PC-3 (cell line): ENCODE measurements around the gene NUAK2. TPM values are rescaled to one million over a fixed set of nuclear protein-coding genes. Genes with fewer than 3 reads are reported as not detected.

Experiments
- ATAC-seq: fragments of 200-7000 bp; cut with Tn5 transposase; 2 replicates; pipeline ENCODE4 v1.9.1; 2020; ENCODE audit warnings: mild to moderate bottlenecking, moderate library complexity
- BruUV-seq: library from RNA; stranded (reverse); fragments of 400-500 nt; replicated peaks from 2 replicates; lab custom pipeline; 2021; lab: Mats Ljungman, UMichigan
- CTCF ChIA-PET: fragments of 300-600 bp; sonication (Branson Sonifier 250); formaldehyde crosslinking; loops from one replicate; lab custom pipeline; 2022; ENCODE audit warnings: antibody characterized with exemption; lab: Charles Lee
- POLR2A ChIA-PET: fragments of 300-600 bp; sonication (Branson Sonifier 250); formaldehyde crosslinking; loops from one replicate; lab custom pipeline; 2022; ENCODE audit warnings: antibody characterized with exemption; ENCODE audit not compliant: unreplicated experiment; lab: Charles Lee
- DNase-seq: peaks from one replicate; pipeline ENCODE4 v3.0.0-alpha.2; 2015
- H2AFZ ChIP-seq: fragments of 300-600 bp; sonication (generic); 2 replicates; pipeline ENCODE4 v1.6.0; 2016; ENCODE audit warnings: antibody characterized with exemption, low read length
- H3F3A ChIP-seq: fragments of 300-600 bp; sonication (generic); one replicate; pipeline ENCODE4 v1.6.0; 2017; ENCODE audit warnings: antibody characterized with exemption, low read length, control low read depth, mild to moderate bottlenecking; ENCODE audit not compliant: unreplicated experiment
- H3K27ac ChIP-seq: fragments of 300-600 bp; sonication (generic); 2 replicates; pipeline ENCODE4 v1.5.1; 2016; ENCODE audit warnings: mild to moderate bottlenecking, low read length
- H3K27me3 ChIP-seq: fragments of 300-600 bp; sonication (generic); 2 replicates; pipeline ENCODE4 v1.6.1; 2016; ENCODE audit warnings: low read length, mixed read lengths
- H3K36me3 ChIP-seq: fragments of 300-600 bp; sonication (generic); 2 replicates; pipeline ENCODE4 v1.6.1; 2016; ENCODE audit warnings: low read depth, mixed run types, low read length, mixed read lengths
- H3K4me1 ChIP-seq: fragments of 300-600 bp; sonication (generic); 2 replicates; pipeline ENCODE4 v1.5.1; 2016; ENCODE audit warnings: low read length; ENCODE audit not compliant: insufficient read depth
- H3K4me2 ChIP-seq: fragments of 300-600 bp; sonication (generic); 2 replicates; pipeline ENCODE4 v1.6.0; 2016; ENCODE audit warnings: low read length
- H3K4me3 ChIP-seq: fragments of 300-600 bp; sonication (generic); 2 replicates; pipeline ENCODE4 v1.5.1; 2016; ENCODE audit warnings: mild to moderate bottlenecking, low read length, mixed read lengths
- H3K79me2 ChIP-seq: fragments of 300-600 bp; sonication (generic); 2 replicates; pipeline ENCODE4 v1.6.1; 2017; ENCODE audit warnings: low read length, mixed read lengths
- H3K9ac ChIP-seq: fragments of 300-600 bp; sonication (generic); 2 replicates; pipeline ENCODE4 v1.6.0; 2016; ENCODE audit warnings: mild to moderate bottlenecking, low read length
- H3K9me2 ChIP-seq: fragments of 300-600 bp; sonication (generic); replicated peaks from 2 replicates; pipeline ENCODE4 v1.6.1; 2016; ENCODE audit warnings: mixed run types, low read length, mixed read lengths
- H3K9me3 ChIP-seq: fragments of 300-600 bp; sonication (generic); 2 replicates; pipeline ENCODE4 v1.6.1; 2016; ENCODE audit warnings: low read length, mixed read lengths
- H4K20me1 ChIP-seq: fragments of 300-600 bp; sonication (generic); 2 replicates; pipeline ENCODE4 v1.6.1; 2016; ENCODE audit warnings: low read length, mixed read lengths
- EZH2 ChIP-seq: fragments of 300-600 bp; sonication (generic); IDR thresholded peaks from one replicate; pipeline ENCODE4 v1.6.1; 2017; ENCODE audit warnings: antibody characterized with exemption, mild to moderate bottlenecking, low read length; ENCODE audit not compliant: unreplicated experiment
- EZH2phosphoT487 ChIP-seq: fragments of 300-600 bp; sonication (generic); IDR thresholded peaks from 2 replicates; pipeline ENCODE4 v1.6.1; 2018; ENCODE audit warnings: mild to moderate bottlenecking, antibody characterized with exemption, low read length, borderline replicate concordance
- intact Hi-C: fragments of 100-400 bp; cut with micrococcal nuclease; formaldehyde crosslinking; loops from 2 replicates; pipeline ENCODE4 v1.9.0; 2023
- total RNA-seq: library from RNA; depleted of rRNA; stranded (reverse); fragments of >200 nt; gene quantifications from 2 replicates; pipeline ENCODE4 v1.2.3, GENCODE V29; 2014
- TF ChIP-seq, protein P1 (sequence below): fragments of 300-600 bp; sonication (generic); conservative IDR thresholded peaks from 2 replicates; pipeline ENCODE4 v1.5.1; 2017; ENCODE audit warnings: antibody characterized with exemption, low read depth, mild to moderate bottlenecking, low read length

The NUAK2 gene
- total RNA-seq, 1 experiment from 2014 or later: 3.8 TPM

DNA sequence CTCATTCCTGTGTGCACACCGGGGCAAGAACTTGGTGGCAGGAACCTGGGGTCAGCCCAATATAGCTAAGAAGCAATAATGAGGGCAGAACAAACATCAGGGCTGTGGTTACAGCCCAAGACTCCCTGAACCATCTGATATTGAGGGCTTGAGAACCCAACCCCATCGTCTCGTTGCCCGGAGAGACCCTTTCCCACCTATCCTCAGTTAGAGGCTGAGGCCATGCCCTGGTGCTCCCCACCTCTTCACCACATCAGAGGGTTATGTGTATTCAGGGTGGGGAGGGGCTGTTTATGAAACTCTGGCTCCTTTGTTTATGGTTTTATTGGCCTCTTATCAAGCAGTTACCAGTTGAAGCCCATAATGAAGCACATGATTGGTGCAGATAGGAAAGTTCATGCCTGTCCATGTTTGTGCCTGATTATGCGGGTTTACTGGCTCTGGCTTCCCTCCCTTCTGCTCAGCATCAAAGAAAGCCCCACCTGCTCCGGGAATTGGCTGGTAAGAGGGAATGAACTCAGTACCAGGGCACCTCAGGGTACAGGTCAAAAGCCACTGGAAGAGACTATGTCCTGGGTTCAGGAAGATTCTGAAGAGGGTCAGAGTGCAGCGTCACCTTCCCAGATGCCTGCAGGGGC is 14.5 kb downstream of the NUAK2 start:
- H3K9me3 ChIP-seq: no peaks in the 10 kb centered on the region
- H3K27ac ChIP-seq: no peak overlapping the region
- no peak overlapping the region for H3K4me3 ChIP-seq
- H3K27me3 ChIP-seq: no peaks in the 10 kb centered on the region
- CTCF ChIA-PET: no interaction called here
- no peak for ATAC-seq
- TF ChIP-seq EZH2phosphoT487 (no peak), EZH2 (no peak)
- TF ChIP-seq, protein P1, sequence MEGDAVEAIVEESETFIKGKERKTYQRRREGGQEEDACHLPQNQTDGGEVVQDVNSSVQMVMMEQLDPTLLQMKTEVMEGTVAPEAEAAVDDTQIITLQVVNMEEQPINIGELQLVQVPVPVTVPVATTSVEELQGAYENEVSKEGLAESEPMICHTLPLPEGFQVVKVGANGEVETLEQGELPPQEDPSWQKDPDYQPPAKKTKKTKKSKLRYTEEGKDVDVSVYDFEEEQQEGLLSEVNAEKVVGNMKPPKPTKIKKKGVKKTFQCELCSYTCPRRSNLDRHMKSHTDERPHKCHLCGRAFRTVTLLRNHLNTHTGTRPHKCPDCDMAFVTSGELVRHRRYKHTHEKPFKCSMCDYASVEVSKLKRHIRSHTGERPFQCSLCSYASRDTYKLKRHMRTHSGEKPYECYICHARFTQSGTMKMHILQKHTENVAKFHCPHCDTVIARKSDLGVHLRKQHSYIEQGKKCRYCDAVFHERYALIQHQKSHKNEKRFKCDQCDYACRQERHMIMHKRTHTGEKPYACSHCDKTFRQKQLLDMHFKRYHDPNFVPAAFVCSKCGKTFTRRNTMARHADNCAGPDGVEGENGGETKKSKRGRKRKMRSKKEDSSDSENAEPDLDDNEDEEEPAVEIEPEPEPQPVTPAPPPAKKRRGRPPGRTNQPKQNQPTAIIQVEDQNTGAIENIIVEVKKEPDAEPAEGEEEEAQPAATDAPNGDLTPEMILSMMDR: no peak
- no peaks in the 10 kb centered on the region for H4K20me1 ChIP-seq
- H3K9ac ChIP-seq: no peak overlapping the region
- H3K4me1 ChIP-seq: no peaks in the 10 kb centered on the region
- H2AFZ ChIP-seq: no peak overlapping the region
- H3K36me3 ChIP-seq: no peaks in the 10 kb centered on the region; the same call in none of the 2 replicates
- DNase-seq: no peak
- H3F3A ChIP-seq: no peaks in the 10 kb centered on the region
- no peak overlapping the region for H3K4me2 ChIP-seq
- POLR2A ChIA-PET: no interaction called here
- intact Hi-C loops: no loop called here
- BruUV-seq: no TSS peak
- no peaks in the 10 kb centered on the region for H3K79me2 ChIP-seq
- H3K9me2 ChIP-seq: no peaks in the 10 kb centered on the region

DNA sequence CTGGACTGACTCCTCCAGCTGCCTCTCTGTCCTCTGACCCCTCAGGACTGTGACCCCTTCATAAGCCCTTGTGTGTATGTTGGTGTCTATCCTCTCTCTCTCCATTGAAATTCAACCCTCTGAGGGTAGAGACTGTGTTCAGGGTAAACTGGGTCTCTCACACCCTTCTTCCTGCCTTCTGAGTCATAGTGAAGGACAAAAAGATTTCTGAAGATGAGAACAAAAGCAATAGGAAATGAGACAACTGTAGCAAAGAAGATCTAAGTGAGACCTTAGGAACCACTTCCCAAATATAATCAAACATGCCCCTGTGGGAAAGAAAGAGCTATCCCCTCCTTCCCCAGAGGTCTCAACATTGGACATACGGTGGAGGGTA is 16.9 kb downstream of the NUAK2 start:
- POLR2A ChIA-PET: interaction anchor here (0.6 kb wide), 1 partner anchor 12 kb away, joined by 3 read pairs; no protein-coding TSS in a partner anchor
- no peak for ATAC-seq
- Histone ChIP-seq H3K36me3 (no peaks in the 10 kb centered on the region; the same call in none of the 2 replicates), H3K9me3 (no peaks in the 10 kb centered on the region), H4K20me1 (no peaks in the 10 kb centered on the region), H3K4me1 (peaks cover 13% of the 10 kb centered on the region), H3K27ac (no peak overlapping the region), H3K9me2 (no peaks in the 10 kb centered on the region), H3F3A (no peaks in the 10 kb centered on the region), H3K9ac (no peak overlapping the region), H3K79me2 (no peaks in the 10 kb centered on the region), H3K4me3 (no peak overlapping the region), H3K4me2 (no peak overlapping the region), H3K27me3 (no peaks in the 10 kb centered on the region), H2AFZ (no peak overlapping the region)
- BruUV-seq: no TSS peak
- TF ChIP-seq EZH2phosphoT487: no peak
- TF ChIP-seq, protein P1: no peak
- no peak for TF ChIP-seq EZH2
- intact Hi-C loops: no loop called here
- no peak for DNase-seq
- CTCF ChIA-PET: no interaction called here

DNA sequence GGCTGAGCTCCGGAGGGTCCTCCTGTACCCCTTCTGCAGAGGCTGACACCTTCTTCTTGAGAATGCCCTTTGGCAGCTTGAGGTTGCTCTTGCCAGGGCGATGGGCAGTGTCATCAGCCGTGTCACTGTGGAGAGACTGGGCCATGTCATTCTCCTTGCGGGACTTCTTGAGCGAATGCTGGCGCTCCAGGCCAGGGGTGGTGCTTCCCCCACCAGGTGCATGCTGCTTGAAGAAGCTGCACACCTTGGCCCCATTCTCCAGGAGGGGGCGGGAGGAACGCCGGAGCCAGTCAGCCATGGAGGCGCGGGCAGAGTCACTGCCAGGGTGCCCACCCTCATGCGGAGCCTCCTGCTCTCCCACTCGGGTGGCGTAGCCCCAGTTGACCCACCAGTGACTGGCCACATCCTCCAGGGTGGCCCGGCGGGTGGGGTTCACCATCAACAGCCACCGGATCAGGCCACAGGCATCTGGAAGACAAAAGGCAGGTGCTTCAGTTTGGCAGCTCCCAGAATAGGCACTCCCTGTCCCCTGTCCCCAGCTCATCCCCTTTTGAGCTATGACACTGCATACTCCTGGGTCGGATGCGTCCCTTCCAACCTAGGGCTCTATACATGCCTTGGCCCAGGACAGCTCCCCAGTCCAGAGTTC is 17.4 kb downstream of the NUAK2 start:
- BruUV-seq: no TSS peak
- H3K9me3 ChIP-seq: no peaks in the 10 kb centered on the region
- no peak overlapping the region for H2AFZ ChIP-seq
- H3F3A ChIP-seq: no peaks in the 10 kb centered on the region
- DNase-seq: no peak
- intact Hi-C loops: no loop called here
- CTCF ChIA-PET: no interaction called here
- H3K36me3 ChIP-seq: no peaks in the 10 kb centered on the region; the same call in none of the 2 replicates
- no peaks in the 10 kb centered on the region for H3K79me2 ChIP-seq
- no peak for ATAC-seq
- H3K4me3 ChIP-seq: no peak overlapping the region
- TF ChIP-seq EZH2phosphoT487 (no peak), EZH2 (no peak)
- TF ChIP-seq, protein P1: no peak
- H3K27me3 ChIP-seq: no peaks in the 10 kb centered on the region
- no peak overlapping the region for H3K27ac ChIP-seq
- no peaks in the 10 kb centered on the region for H4K20me1 ChIP-seq
- POLR2A ChIA-PET: interaction anchor here (0.6 kb wide), 1 partner anchor 12 kb away, joined by 3 read pairs; no protein-coding TSS in a partner anchor
- no peak overlapping the region for H3K4me2 ChIP-seq
- no peak overlapping the region for H3K9ac ChIP-seq
- H3K4me1 ChIP-seq: peaks cover 13% of the 10 kb centered on the region
- no peaks in the 10 kb centered on the region for H3K9me2 ChIP-seq
